IPS-18c (cell line): ENCODE measurements around the gene CCDC197.

Experiments
- H3K4me3 ChIP-seq: 2 replicates; pipeline ENCODE4 v1.7.0; 2013; ENCODE audit warnings: low read depth, mild to moderate bottlenecking, low read length, moderate library complexity; ENCODE audit not compliant: insufficient read depth
- H3K9me3 ChIP-seq: one replicate; pipeline ENCODE4 v1.6.1; 2013; ENCODE audit warnings: mild to moderate bottlenecking, low read length, moderate library complexity; ENCODE audit not compliant: control insufficient read depth, insufficient read depth

Gene CCDC197

GRCh38 chr14:93959239-93960107 lies 37.6 kb upstream of the CCDC197 start:
- H3K4me3 ChIP-seq = no peak overlapping the region
- no peaks in the 10 kb centered on the region for H3K9me3 ChIP-seq

GRCh38 chr14:93960108-93960475 lies 37.0 kb upstream of the CCDC197 start:
- H3K9me3 ChIP-seq = no peaks in the 10 kb centered on the region
- no peak overlapping the region for H3K4me3 ChIP-seq

GRCh38 chr14:93960774-93961438 lies 36.2 kb upstream of the CCDC197 start:
- Histone ChIP-seq H3K9me3 (no peaks in the 10 kb centered on the region), H3K4me3 (no peak overlapping the region)

GRCh38 chr14:93961620-93962019 lies 35.5 kb upstream of the CCDC197 start:
- no peaks in the 10 kb centered on the region for H3K9me3 ChIP-seq
- no peak overlapping the region for H3K4me3 ChIP-seq

GRCh38 chr14:93962701-93963601 lies 34.1 kb upstream of the CCDC197 start:
- Histone ChIP-seq H3K4me3 (no peak overlapping the region), H3K9me3 (no peaks in the 10 kb centered on the region)

- H3K4me3 ChIP-seq = no peak overlapping the region
Measured at GRCh38 chr14:93963692-93964091, 33.4 kb upstream of the CCDC197 start.

GRCh38 chr14:93964281-93964680 lies 32.8 kb upstream of the CCDC197 start:
- Histone ChIP-seq H3K9me3 (no peaks in the 10 kb centered on the region), H3K4me3 (no peak overlapping the region)

More at GRCh38 chr14:93963692-93964091, 33.4 kb upstream of the CCDC197 start:
- no peaks in the 10 kb centered on the region for H3K9me3 ChIP-seq

GRCh38 chr14:93964820-93965286 lies 32.2 kb upstream of the CCDC197 start:
- H3K4me3 ChIP-seq = no peak overlapping the region
- H3K9me3 ChIP-seq = no peaks in the 10 kb centered on the region

GRCh38 chr14:93965287-93965821 lies 31.7 kb upstream of the CCDC197 start:
- Histone ChIP-seq H3K4me3 (no peak overlapping the region), H3K9me3 (no peaks in the 10 kb centered on the region)

GRCh38 chr14:93965946-93966474 lies 31.1 kb upstream of the CCDC197 start:
- no peak overlapping the region for H3K4me3 ChIP-seq
- H3K9me3 ChIP-seq = no peaks in the 10 kb centered on the region

GRCh38 chr14:93967637-93968250 lies 29.4 kb upstream of the CCDC197 start:
- peaks cover 2% of the 10 kb centered on the region for H3K9me3 ChIP-seq
- H3K4me3 ChIP-seq = no peak overlapping the region

- Histone ChIP-seq H3K9me3 (peaks cover 2% of the 10 kb centered on the region), H3K4me3 (no peak overlapping the region)
Measured at GRCh38 chr14:93969082-93969828, 27.8 kb upstream of the CCDC197 start.

- Histone ChIP-seq H3K9me3 (peaks cover 2% of the 10 kb centered on the region), H3K4me3 (no peak overlapping the region)
Measured at GRCh38 chr14:93970585-93970964, 26.5 kb upstream of the CCDC197 start.

GRCh38 chr14:93970965-93971634 lies 26.0 kb upstream of the CCDC197 start:
- H3K9me3 ChIP-seq = peaks cover 2% of the 10 kb centered on the region
- no peak overlapping the region for H3K4me3 ChIP-seq

- Histone ChIP-seq H3K9me3 (peaks cover 2% of the 10 kb centered on the region), H3K4me3 (no peak overlapping the region)
Measured at GRCh38 chr14:93971635-93972027, 25.5 kb upstream of the CCDC197 start.
